GM12892 (cell line): Measurements from ENCODE around the gene VCX3B.

Experiments
- POLR2AphosphoS5 ChIP-seq: IDR thresholded peaks from 2 replicates; pipeline ENCODE4 v1.6.1; 2011; ENCODE audit warnings: low read depth, low read length, control low read depth
- TAF1 ChIP-seq: IDR thresholded peaks from 2 replicates; pipeline ENCODE4 v1.6.1; 2011; ENCODE audit warnings: low read depth, mild to moderate bottlenecking, control low read depth, low read length, borderline replicate concordance

DNA sequence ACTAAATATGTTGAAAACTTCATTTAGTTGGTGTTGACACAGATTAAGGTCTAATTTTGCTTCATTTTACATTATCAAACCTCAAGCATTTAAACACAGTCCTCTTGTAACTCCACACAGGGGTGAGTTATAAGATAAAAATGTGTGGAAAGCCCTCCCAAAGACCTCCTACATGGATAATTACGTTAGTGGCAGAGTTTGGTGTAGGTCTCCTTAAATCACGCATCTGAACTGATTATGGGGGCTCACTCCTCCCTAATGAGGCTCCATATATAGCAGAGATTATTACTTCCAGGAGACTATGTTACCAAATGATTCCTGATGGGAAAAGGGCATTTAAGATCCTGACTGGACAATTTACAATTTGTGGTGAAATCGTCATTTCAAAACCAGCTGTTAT, 32.2 kb upstream of the VCX3B start:
- TF ChIP-seq POLR2AphosphoS5 = no peak
- no peak for TF ChIP-seq TAF1
